Kidney (tissue), 14 donors: ENCODE measurements around the gene RASAL3. TPM values are rescaled to one million over a fixed set of nuclear protein-coding genes. Genes with fewer than 3 reads are reported as not detected.

ENCODE experiments used
- DNase-seq, 5 donors: peaks; one replicate each; pipeline ENCODE4 v3.0.0-alpha.2; 2013 to 2020
- FAIRE-seq: peaks from 2 replicates; lab custom pipeline; 2012; peaks lifted over from hg19 to GRCh38; lab: Jason Lieb, UNC
- H3K27ac ChIP-seq, 2 donors: one replicate each; pipeline ENCODE4 v1.7.0; 2013; ENCODE audit warnings: low read depth in 2 of 2, low read length in 2 of 2, inconsistent platforms in 1 of 2
- H3K27me3 ChIP-seq: one replicate; pipeline ENCODE4 v1.7.1; 2013; ENCODE audit warnings: low read length, inconsistent platforms; ENCODE audit not compliant: control insufficient read depth, insufficient read depth
- H3K36me3 ChIP-seq, 3 donors: one replicate each; pipeline versions ENCODE4 v1.7.0 to v1.7.1; 2013; ENCODE audit warnings: low read length in 3 of 3, control low read depth in 1 of 3, inconsistent platforms in 1 of 3; ENCODE audit not compliant: insufficient read depth in 3 of 3, control insufficient read depth in 2 of 3
- H3K4me1 ChIP-seq, 3 donors: one replicate each; pipeline versions ENCODE4 v1.7.0 to v1.7.1; 2013; ENCODE audit warnings: low read length in 3 of 3, inconsistent platforms in 1 of 3, low read depth in 1 of 3; ENCODE audit not compliant: control insufficient read depth in 2 of 3, insufficient read depth in 2 of 3
- H3K4me3 ChIP-seq, 3 donors: one replicate each; pipeline versions ENCODE4 v1.7.0 to v1.8.1; 2013; ENCODE audit warnings: low read length in 3 of 3, control low read depth in 1 of 3, inconsistent platforms in 1 of 3
- H3K9ac ChIP-seq, 3 donors: one replicate each; pipeline versions ENCODE4 v1.7.0 to v1.7.1; 2013; ENCODE audit warnings: low read length in 3 of 3, control low read depth in 1 of 3, inconsistent platforms in 1 of 3
- H3K9me3 ChIP-seq, 3 donors: one replicate each; pipeline versions ENCODE4 v1.7.0 to v1.7.1; 2013; ENCODE audit warnings: low read length in 3 of 3, control low read depth in 1 of 3, inconsistent platforms in 1 of 3; ENCODE audit not compliant: control insufficient read depth in 2 of 3, insufficient read depth in 1 of 3
- intact Hi-C: fragments of 100-400 bp; cut with DNase I; formaldehyde crosslinking; loops from one replicate; pipeline ENCODE4 v1.11.1; 2022
- polyA plus RNA-seq: library from polyadenylated mRNA; stranded (reverse); fragments of 350-450 nt; fragmentation: Illumina TruSeq; extraction: RNeasy Lipid Tissue Mini Kit (QIAGEN cat#74804); gene quantifications from one replicate; pipeline ENCODE4 v1.2.3, GENCODE V29; 2014; ENCODE audit warnings: low read depth, low replicate concordance; ENCODE audit not compliant: insufficient read depth
- total RNA-seq: library from RNA; stranded (reverse); fragmentation: NEBNext Ultra II Directional; extraction: Animal tissue kit (Norgen Biotek cat#: 25700); gene quantifications from one replicate; pipeline ENCODE4 v1.2.1, GENCODE V29; 2021
- TF ChIP-seq, protein P1 (sequence below): IDR thresholded peaks from 3 replicates; pipeline ENCODE4 v1.5.1; 2012; ENCODE audit warnings: mild to moderate bottlenecking, moderate library complexity, borderline replicate concordance; ENCODE audit not compliant: insufficient read depth; ENCODE audit errors: extremely low read depth
- donor health status: control.
- donor health status: control.
- donor health status: control.
- donor health status: control.
- donor health status: control.
- donor health status: DM: yes; HTN: yes; CAD: no.
- donor health status: Normal renal cell carcinoma (clear cell type).

RASAL3 gene
- total and polyA plus RNA-seq, 2 donors from 2014 or later, result 1.5 to 12.1 TPM

DNA sequence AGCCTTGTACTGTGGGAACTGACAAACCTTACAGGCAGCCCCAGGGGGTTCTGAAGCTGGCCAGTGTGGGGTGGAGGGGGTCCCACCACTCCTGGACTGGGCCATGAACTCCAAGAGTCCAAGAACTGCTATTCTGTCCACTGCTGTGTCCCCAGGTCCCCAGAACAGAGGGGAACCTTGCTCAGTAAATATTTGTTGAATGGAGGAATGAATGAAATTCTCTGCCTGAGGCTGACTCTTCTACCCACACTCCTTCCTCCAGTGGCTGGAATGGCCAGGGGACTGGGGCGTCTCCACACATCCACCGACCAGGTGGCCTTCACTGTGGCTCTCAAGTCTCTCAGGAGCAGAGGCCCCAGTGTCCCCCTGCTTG lies 26.2 kb downstream of the RASAL3 start:
- no peak for FAIRE-seq
- Histone ChIP-seq H3K27ac (no peak overlapping the region), H3K36me3 (peaks cover 0 to 2% (median 0%) of the 10 kb centered on the region in 3 donors), H3K4me3 (no peak overlapping the region), H3K27me3 (no peaks in the 10 kb centered on the region), H3K9ac (no peak overlapping the region), H3K4me1 (peaks cover 0 to 4% (median 0%) of the 10 kb centered on the region in 3 donors), H3K9me3 (no peaks in the 10 kb centered on the region)
- TF ChIP-seq, protein P1, sequence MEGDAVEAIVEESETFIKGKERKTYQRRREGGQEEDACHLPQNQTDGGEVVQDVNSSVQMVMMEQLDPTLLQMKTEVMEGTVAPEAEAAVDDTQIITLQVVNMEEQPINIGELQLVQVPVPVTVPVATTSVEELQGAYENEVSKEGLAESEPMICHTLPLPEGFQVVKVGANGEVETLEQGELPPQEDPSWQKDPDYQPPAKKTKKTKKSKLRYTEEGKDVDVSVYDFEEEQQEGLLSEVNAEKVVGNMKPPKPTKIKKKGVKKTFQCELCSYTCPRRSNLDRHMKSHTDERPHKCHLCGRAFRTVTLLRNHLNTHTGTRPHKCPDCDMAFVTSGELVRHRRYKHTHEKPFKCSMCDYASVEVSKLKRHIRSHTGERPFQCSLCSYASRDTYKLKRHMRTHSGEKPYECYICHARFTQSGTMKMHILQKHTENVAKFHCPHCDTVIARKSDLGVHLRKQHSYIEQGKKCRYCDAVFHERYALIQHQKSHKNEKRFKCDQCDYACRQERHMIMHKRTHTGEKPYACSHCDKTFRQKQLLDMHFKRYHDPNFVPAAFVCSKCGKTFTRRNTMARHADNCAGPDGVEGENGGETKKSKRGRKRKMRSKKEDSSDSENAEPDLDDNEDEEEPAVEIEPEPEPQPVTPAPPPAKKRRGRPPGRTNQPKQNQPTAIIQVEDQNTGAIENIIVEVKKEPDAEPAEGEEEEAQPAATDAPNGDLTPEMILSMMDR, result no peak
- no peak for DNase-seq
- intact Hi-C loops, result no loop called here

DNA sequence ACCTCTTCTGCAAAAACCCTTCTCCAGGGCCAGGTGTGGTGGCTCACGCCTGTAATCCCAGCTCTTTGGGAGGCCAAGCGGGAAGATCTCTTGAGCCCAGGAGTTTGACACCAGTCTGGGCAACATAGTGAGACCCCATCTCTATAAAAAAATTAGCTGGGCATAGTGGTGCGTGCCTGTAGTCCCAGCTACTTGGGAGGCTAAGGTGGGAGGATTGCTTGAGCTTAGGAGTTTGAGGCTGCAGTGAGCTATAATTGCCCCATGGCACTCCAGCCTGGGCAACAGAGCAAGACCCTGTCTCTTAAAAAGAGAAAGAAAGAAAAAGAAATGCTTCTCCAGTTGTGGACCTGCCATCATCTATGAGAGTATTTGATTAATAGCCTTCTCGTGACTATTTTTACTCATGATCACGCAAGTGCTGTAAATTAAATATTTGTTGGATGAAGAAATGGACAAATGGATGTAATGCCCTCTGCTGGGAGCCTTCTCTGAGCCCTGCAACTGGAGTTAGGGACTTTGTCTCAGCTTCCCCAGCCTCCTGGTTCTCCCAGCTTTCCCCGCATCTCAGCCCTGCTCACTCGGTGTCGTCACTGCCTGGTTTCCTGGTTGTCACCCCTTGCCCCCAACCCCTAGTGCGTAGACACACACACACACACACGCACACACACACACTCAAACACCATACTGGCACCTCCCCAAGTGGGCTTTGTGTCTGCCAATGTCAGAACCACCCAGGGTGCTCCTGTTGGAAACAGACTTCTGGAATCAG lies 26.8 kb downstream of the RASAL3 start:
- intact Hi-C loops, result no loop called here
- H3K4me1 ChIP-seq, result peaks cover 0 to 4% (median 0%) of the 10 kb centered on the region in 3 donors
- DNase-seq (peak in 1 of 5 donors; percentile 64), FAIRE-seq (no peak)
- no peaks in the 10 kb centered on the region for H3K27me3 ChIP-seq
- peaks cover 0 to 2% (median 0%) of the 10 kb centered on the region in 3 donors for H3K36me3 ChIP-seq
- H3K9me3 ChIP-seq, result no peaks in the 10 kb centered on the region
- H3K9ac ChIP-seq, result no peak overlapping the region
- TF ChIP-seq, protein P1, result no peak
- no peak overlapping the region for H3K4me3 ChIP-seq
- no peak overlapping the region for H3K27ac ChIP-seq

DNA sequence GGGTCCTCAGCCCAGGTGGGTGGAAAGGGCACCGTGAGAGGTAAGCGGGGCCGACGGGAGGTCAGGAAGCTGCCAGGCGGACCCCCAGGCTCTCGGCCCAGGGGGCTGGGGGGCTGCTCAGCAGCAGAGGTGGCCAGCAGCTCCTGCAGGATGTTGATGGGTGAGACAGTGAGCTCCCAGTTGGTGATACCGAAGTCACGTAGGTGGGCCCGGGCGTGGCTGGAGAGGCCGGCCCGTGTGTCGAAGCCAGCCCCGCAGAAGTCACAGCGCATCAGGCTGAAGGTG lies 27.6 kb downstream of the RASAL3 start:
- peak in 1 of 5 donors; percentile 61 for DNase-seq
- no peak for FAIRE-seq
- H3K9me3 ChIP-seq, result no peaks in the 10 kb centered on the region
- H3K9ac ChIP-seq, result no peak overlapping the region
- intact Hi-C loops, result no loop called here
- H3K27me3 ChIP-seq, result no peaks in the 10 kb centered on the region
- H3K4me1 ChIP-seq, result peaks cover 0 to 4% (median under 1%) of the 10 kb centered on the region in 3 donors
- no peak overlapping the region for H3K4me3 ChIP-seq
- H3K27ac ChIP-seq, result no peak overlapping the region
- TF ChIP-seq, protein P1, result no peak
- peaks cover 0 to 2% (median 0%) of the 10 kb centered on the region in 3 donors for H3K36me3 ChIP-seq
